Esophagus muscularis mucosa (tissue), 4 donors: Measurements from ENCODE around the gene GDI1. TPM values are rescaled to one million over a fixed set of nuclear protein-coding genes. Genes with fewer than 3 reads are reported as not detected.

Experiments
- DNase-seq: peaks from one replicate; pipeline ENCODE4 v3.0.0-alpha.2; 2017; ENCODE audit errors: extremely low spot score
- H3K27ac ChIP-seq, 4 donors: fragments of 200-600 bp; sonication (generic); replicated peaks in 1 of 4; 1 replicate in 3 of 4; 2 replicates in 1 of 4; pipeline ENCODE4 v1.5.1; 2016 to 2019; ENCODE audit warnings: mild to moderate bottlenecking in 1 of 4
- H3K27me3 ChIP-seq, 4 donors: fragments of 200-600 bp; sonication (generic); one replicate each; pipeline versions ENCODE4 v1.5.1 to v1.6.0; 2016 to 2019
- H3K36me3 ChIP-seq, 4 donors: fragments of 200-600 bp; sonication (generic); one replicate each; pipeline ENCODE4 v1.5.1; 2016 to 2019
- H3K4me1 ChIP-seq, 4 donors: fragments of 200-600 bp; sonication (generic); one replicate each; pipeline ENCODE4 v1.5.1; 2016 to 2019
- H3K4me3 ChIP-seq, 4 donors: fragments of 200-600 bp; sonication (generic); 1 replicate in 2 of 4; 2 replicates in 2 of 4; pipeline ENCODE4 v1.5.1; 2016 to 2019; ENCODE audit warnings: mild to moderate bottlenecking in 4 of 4, moderate library complexity in 1 of 4
- H3K9me3 ChIP-seq, 4 donors: fragments of 200-600 bp; sonication (generic); 1 replicate in 3 of 4; 2 replicates in 1 of 4; pipeline ENCODE4 v1.5.1; 2016 to 2019
- EP300 ChIP-seq: sonication (generic); formaldehyde crosslinking; IDR thresholded peaks from one replicate; pipeline ENCODE4 v1.6.1; 2017; ENCODE audit warnings: antibody characterized with exemption
- POLR2A ChIP-seq: fragments of 450-650 bp; IDR thresholded peaks from one replicate; pipeline ENCODE4 v1.6.1; 2017; ENCODE audit warnings: antibody characterized with exemption, moderate library complexity, mild to moderate bottlenecking, low read depth
- POLR2AphosphoS5 ChIP-seq, 2 donors: sonication (generic); formaldehyde crosslinking; IDR thresholded peaks; one replicate each; pipeline ENCODE4 v1.6.1; 2017; ENCODE audit warnings: antibody characterized with exemption in 2 of 2
- WGBS: methylation state at CpG from one replicate; pipeline ENCODE4 v1.1.5; 2018; 5-methylcytosine and 5-hydroxymethylcytosine counted together
- intact Hi-C: fragments of 100-400 bp; cut with DNase I; formaldehyde crosslinking; loops from one replicate; pipeline ENCODE4 v1.15.1; 2023
- total RNA-seq, 4 donors: library from RNA; depleted of rRNA; stranded (reverse); fragments of >200 nt; gene quantifications; one replicate each; pipeline versions ENCODE4 v1.1.0 to v1.2.1, GENCODE V29; 2016
- TF ChIP-seq, protein P1 (sequence below), 3 experiments: fragments of 200-600 bp in 2 of 3; fragments of 450-650 bp in 1 of 3; sonication (generic) in 2 of 3; IDR thresholded peaks; one replicate each; pipeline ENCODE4 v1.5.1; 2017 to 2019; ENCODE audit warnings: antibody characterized with exemption in 3 of 3, mild to moderate bottlenecking in 2 of 3, moderate library complexity in 1 of 3

GDI1 gene
- total RNA-seq, 4 donors from 2014 or later = 105 to 148 (median 128) TPM

DNA sequence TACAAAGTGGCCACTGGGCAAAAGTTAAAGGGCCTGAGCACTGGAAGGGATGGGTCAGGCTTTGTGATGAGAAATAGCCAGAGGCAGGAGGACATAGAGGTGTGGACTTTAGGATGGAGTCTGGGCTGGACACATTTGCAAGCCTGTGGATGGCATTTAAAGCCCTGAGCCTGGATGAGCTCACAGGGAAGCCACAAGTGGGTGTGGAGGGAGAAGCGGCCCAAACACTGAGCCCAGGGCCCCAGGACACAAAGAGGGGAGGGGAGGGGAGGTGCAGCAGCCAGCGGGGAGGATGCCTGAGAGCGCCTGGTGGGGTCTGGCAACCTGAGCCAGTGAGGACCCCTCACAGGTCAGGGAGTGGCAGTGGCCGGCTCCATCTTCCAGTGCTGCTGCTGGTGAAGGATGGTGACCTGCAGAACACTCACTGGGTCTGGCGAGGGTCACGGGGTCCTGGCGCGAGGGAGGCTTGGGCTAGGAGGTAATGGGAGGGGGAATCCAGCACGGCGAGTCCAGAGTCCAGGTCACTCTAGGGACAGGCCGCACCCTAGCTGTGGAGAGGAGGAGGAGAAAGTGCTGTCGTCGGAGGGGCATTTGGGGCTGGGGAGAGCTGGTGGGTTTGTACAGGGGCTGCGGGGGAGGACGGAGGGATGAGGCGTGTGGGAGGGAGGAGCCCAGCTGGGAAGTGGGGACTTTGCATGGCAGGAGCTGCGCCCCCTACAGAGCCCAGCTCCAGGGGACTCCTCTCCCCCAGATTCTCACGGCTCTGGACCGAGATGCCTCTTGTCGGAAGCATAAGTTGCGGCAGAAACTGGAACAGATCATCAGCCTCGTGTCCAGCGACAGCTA lies 35.1 kb downstream of the GDI1 start:
- TF ChIP-seq EP300 = no peak
- intact Hi-C loops = no loop called here
- 82% methylated on average over 22 of the region's 23 CpGs for WGBS
- Histone ChIP-seq H3K27ac (no peak overlapping the region), H3K4me1 (no peaks in the 10 kb centered on the region), H3K4me3 (no peak overlapping the region), H3K27me3 (no peaks in the 10 kb centered on the region), H3K9me3 (no peaks in the 10 kb centered on the region), H3K36me3 (peaks cover 0 to 54% (median 32%) of the 10 kb centered on the region in 4 donors)
- DNase-seq = no peak

DNA sequence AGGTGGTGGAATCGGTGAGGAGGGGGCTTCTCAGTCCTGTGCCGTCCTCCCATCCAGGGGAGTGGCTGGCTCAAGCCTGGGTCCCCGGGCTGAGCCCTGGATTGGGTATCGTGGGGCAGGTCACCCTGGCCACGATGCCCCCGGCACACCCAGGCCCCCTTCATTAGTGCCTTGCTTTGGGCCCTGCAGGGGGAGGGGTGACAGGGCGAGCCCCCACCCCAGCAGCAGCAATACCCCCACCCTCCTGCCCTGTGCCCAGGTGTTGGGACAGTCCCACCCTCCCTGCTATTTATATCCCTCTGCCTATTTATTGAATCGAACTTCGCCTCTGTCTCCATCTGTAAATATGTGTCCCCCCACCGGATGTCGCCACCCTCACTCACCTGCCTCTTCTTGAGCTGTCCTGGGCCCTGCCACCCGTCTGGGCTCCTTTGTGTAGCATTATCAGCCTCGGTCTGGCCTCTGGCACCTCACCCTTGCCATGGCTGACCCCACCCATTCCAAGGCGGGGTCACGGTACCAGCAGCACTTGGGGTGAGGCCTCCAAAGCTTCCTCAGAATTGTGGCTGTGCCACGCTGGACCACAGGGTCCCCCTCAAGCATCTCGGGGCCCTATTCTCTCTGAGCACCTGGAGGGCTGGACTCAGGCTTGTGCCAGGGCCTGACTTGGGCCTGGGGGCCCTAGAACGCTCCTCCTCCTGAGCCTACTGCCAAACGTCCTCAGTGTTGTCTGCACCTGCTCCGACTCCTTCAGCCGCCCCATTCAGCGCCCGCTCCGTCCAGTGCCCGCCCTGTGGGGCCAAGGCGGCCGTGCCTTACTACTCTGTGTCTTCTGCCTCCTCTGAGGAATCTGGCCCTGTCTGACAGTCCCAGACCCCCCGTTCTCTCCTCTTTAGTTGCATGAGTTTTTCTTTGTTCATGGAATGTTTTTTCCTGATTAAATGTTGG lies 36.0 kb downstream of the GDI1 start:
- Histone ChIP-seq H3K4me1 (peaks cover 0 to 3% (median 2%) of the 10 kb centered on the region in 4 donors), H3K36me3 (peaks cover 0 to 45% (median 25%) of the 10 kb centered on the region in 4 donors), H3K27me3 (no peaks in the 10 kb centered on the region), H3K27ac (no peak overlapping the region), H3K9me3 (no peaks in the 10 kb centered on the region), H3K4me3 (no peak overlapping the region)
- intact Hi-C loops = no loop called here
- WGBS = 80% methylated on average over 20 of the region's 28 CpGs
- TF ChIP-seq, protein P1, sequence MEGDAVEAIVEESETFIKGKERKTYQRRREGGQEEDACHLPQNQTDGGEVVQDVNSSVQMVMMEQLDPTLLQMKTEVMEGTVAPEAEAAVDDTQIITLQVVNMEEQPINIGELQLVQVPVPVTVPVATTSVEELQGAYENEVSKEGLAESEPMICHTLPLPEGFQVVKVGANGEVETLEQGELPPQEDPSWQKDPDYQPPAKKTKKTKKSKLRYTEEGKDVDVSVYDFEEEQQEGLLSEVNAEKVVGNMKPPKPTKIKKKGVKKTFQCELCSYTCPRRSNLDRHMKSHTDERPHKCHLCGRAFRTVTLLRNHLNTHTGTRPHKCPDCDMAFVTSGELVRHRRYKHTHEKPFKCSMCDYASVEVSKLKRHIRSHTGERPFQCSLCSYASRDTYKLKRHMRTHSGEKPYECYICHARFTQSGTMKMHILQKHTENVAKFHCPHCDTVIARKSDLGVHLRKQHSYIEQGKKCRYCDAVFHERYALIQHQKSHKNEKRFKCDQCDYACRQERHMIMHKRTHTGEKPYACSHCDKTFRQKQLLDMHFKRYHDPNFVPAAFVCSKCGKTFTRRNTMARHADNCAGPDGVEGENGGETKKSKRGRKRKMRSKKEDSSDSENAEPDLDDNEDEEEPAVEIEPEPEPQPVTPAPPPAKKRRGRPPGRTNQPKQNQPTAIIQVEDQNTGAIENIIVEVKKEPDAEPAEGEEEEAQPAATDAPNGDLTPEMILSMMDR (IDR thresholded peaks at IDR 0.05) = no peak
- TF ChIP-seq POLR2A (no peak), EP300 (no peak), POLR2AphosphoS5 (IDR thresholded peaks at IDR 0.05) (no peak)
- DNase-seq = no peak

DNA sequence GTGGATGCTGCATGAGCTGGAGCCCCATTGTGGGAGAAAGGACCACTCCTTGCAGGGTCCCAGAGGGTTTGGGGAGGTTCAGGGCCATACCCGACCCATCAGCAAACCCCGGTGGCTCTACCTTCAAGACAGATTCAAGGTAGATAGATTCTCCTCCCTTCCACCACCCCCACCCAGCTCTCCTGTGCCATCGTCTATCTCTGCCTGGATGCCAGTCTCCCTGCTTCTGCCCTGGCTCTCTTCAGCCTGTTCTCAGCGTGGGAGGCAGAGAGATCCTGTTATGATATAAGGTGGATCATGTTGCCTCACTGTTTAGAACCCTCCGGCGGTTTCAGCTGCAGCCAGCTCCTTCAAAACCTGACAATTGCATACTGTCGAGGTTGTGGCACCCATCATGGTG lies 36.7 kb downstream of the GDI1 start:
- no peak for TF ChIP-seq POLR2A
- no peak for TF ChIP-seq POLR2AphosphoS5 (IDR thresholded peaks at IDR 0.05)
- TF ChIP-seq, protein P1 (IDR thresholded peaks at IDR 0.05) = no peak
- TF ChIP-seq EP300 = no peak
- H3K27me3 ChIP-seq = no peaks in the 10 kb centered on the region
- H3K9me3 ChIP-seq = no peaks in the 10 kb centered on the region
- intact Hi-C loops = no loop called here
- peaks cover 0 to 38% (median 18%) of the 10 kb centered on the region in 4 donors for H3K36me3 ChIP-seq
- H3K4me1 ChIP-seq = peaks cover 0 to 7% (median 7%) of the 10 kb centered on the region in 4 donors
- DNase-seq = no peak
- no peak overlapping the region for H3K4me3 ChIP-seq
- WGBS = 82% methylated on average over 7 of the region's 7 CpGs
- no peak overlapping the region for H3K27ac ChIP-seq

DNA sequence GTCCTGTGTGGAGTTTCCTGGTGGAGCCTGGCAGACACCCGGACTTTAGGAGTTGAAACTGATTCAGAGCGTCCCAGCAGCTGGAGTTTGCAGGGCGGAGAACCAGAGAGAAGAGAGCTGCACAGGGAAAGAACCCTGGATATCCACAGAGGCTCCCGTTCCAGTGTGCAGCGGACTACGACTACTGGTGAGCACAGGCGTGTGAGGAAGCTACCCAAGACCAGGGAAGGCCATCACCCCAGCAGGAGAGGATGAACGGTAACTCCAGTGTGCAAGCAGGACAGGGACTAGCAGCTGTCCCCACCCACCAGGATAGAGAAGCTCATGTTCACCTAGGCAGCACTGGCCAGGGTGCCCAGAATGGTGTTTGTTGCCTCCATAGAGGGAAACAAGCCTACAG lies 39.9 kb downstream of the GDI1 start:
- WGBS = 84% methylated on average over 8 of the region's 8 CpGs
- Histone ChIP-seq H3K4me1 (peaks cover 0 to 14% (median 13%) of the 10 kb centered on the region in 4 donors), H3K36me3 (peaks cover 0 to 6% (median 0%) of the 10 kb centered on the region in 4 donors), H3K4me3 (no peak overlapping the region), H3K9me3 (no peaks in the 10 kb centered on the region), H3K27me3 (no peaks in the 10 kb centered on the region), H3K27ac (no peak overlapping the region)
- intact Hi-C loops = no loop called here
- no peak for DNase-seq
- TF ChIP-seq EP300 (no peak), POLR2AphosphoS5 (IDR thresholded peaks at IDR 0.05) (no peak), POLR2A (no peak)
- TF ChIP-seq, protein P1 (IDR thresholded peaks at IDR 0.05) = no peak
